Measurements from ENCODE around the gene MAML3.

MAML3 gene

DNA sequence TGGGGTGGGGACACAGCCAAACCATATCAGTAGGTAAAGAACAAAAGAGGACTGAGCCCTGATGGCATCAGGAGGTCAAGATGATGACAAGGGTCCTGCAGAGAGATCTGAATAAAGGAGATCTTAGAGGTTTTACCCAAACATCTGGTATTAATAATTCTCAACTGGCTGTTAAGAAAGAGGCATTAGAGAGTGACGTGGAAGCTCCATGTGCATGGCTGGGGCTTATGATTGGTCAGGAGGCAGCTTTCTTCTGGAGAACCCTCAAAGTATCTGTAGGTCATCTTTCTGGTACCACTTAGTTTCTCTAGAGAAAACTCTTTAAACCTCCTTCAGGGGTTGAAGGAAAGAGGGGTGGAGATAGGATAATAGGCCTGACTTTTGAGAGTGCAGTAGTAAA lies 469.6 kb downstream of the MAML3 start:
- in situ Hi-C loops (cut with MboI; ENCODE audit: low sequenced_read_pairs): no loop called here

DNA sequence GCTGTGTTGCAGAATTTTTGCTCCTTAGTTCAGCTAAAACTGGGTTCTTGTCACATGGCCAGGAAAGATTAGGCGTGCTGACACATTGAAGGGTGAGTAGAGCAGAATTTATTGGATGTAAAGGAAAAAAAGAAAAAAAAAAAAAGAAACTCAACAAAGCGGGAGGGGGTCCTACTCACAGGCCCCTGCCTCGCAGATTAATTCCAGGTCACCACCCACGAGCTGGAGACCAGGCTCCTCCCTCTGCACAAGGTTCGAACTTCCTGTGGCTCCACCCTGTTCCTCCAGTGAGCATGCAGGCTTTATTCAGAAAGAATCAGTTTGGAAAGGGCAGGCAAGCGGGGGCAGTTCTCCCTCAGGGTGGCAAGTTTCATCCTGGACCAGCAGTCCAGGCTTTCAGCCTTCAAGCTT lies 471.2 kb downstream of the MAML3 start:
- in situ Hi-C loops (cut with MboI; ENCODE audit: low sequenced_read_pairs): no loop called here

- in situ Hi-C loops (cut with MboI; ENCODE audit: low sequenced_read_pairs): no loop called here
Observed at GRCh38 chr4:139682309-139682708, 471.7 kb downstream of the MAML3 start.

DNA sequence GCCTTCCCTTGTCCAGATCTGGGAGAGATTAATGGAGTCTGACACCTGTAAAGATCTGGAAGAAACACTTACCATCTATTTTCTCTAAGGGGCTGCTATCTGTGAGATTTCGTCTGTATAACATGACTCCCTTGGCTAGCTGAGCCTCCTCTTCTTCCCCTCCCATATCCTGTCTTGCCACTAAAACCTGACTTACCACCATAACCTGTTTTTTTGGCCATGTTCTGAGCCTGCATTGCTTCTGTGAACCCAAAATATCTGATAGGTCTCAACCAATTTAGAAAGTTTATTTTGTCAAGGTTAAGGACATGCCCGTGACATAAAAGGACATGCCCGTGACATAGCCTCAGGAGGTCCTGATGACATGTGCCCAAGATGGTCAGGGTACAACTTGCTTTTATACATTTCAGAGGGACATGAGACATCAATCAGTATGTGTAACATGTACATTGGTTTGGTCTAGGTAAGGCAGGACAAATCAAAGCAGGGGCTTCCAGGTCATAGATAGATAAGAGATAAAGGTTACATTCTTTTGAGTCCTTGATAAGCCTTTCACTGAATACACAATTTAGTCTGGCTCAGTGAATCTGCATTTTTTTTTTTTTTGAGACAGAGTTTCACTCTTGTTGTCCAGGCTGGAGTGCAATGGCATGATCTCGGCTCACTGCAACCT lies 476.9 kb downstream of the MAML3 start:
- in situ Hi-C loops (cut with MboI; ENCODE audit: low sequenced_read_pairs): no loop called here

DNA sequence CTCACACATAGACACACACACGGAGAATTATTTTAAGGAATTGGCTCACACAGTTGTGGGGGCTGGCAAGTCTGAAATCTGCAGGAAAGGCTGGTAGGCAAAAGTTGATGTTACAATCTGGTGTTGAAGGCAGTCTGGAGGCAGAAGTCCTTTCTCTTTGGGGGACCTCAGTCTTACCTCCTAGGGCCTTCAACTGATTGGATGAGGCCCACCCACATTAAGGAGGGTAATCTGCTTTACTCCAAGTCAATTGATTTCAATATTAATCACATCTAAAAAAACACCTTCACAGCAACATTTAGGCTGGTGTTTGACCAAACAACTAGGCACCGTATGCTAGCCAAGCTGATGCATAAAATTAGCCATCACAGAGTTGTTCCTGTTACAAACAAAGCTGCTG lies 477.6 kb downstream of the MAML3 start:
- in situ Hi-C loops (cut with MboI; ENCODE audit: low sequenced_read_pairs): no loop called here

GRCh38 chr4:139675651-139676050 lies 478.3 kb downstream of the MAML3 start:
- in situ Hi-C loops (cut with MboI; ENCODE audit: low sequenced_read_pairs): no loop called here

DNA sequence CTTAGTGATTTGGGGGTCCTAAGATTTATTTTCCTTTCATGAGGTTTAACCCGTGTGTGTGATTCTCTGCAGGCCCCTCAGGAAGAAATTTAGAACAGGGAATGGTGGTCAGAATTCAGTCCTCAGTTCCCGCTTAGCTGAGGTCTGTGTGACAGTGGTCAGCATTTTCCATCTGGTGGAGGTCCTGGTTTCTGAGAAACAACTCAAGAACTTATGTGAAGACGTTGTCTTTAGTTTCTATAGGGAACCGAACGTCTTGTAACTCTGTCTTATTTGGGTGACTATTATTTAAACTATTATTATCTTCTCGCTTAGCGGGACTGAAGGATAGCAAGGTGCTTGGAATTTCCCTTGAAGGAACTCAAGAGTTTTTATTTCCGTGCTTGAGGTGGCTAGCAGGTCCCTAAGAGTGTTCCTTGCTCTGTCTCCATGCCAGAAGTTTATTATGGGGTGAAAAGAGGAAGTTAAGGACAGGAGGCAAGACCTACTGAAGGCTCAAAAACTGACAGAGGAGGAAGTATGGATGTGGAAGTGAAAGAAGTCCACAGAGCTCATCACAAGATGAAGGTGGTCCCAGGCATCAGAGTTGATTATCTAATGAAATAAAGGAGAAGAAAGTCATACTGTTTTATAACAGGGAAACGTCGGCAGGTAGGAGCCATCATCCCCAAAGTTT lies 479.0 kb downstream of the MAML3 start:
- in situ Hi-C loops (cut with MboI; ENCODE audit: low sequenced_read_pairs): no loop called here

DNA sequence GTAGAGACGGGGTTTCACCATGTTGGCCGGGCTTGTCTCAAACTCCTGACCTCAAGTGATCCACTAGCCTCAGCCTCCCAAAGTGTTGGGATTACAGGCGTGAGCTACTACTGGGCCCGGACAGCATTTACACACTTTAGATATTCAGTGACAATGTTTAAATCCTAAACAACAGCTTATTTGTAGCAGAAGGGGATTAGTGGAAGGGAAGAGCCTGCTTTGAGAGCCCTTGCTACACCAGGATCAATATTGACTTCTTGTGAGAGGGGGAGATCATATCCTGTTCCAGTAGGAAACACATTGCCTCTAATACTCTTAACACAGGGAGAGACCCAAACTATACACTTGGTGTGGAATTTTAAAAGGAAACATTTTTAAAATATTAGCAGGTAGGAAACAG lies 481.3 kb downstream of the MAML3 start:
- in situ Hi-C loops (cut with MboI; ENCODE audit: low sequenced_read_pairs): no loop called here

GRCh38 chr4:139672215-139672614 lies 481.8 kb downstream of the MAML3 start:
- in situ Hi-C loops (cut with MboI; ENCODE audit: low sequenced_read_pairs): no loop called here

DNA sequence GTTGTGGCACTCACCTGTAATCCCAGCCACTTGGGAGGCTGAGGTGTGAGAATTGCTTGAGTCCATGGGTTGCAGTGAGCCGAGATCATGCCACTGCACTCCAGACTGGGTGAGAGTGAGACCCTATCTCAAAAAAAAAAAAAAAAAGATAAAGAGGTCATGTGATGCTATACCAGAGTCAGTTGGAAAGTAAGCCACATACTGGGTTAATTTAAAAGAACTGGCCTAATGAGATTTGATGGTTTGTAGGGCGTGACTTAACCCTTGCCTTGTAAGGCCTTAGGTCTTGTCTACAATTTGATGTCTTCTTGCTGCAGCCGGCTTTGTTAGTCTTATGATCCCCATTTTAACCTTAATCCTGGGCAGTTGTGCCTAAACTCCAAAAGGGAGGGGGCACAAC lies 483.2 kb downstream of the MAML3 start:
- in situ Hi-C loops (cut with MboI; ENCODE audit: low sequenced_read_pairs): no loop called here

DNA sequence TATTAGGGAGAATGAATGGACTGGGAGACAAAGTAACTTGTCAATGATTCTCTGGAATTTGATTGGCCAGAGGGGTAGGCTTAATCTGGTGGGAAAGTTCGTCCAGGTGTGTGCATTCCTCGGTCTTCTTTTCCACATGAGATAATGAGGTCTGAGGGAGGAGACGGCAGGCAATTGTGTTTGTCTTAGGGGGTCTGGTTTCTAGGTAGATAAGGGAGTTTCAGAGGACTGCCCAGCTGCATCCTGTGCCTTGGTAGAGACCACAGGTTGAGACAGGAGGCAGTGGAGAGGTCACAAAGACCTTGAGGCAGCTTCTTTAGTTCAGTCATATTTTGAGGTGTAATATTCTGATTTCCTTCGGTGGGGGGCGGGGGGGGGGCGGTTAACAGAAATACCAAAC lies 484.1 kb downstream of the MAML3 start:
- in situ Hi-C loops (cut with MboI; ENCODE audit: low sequenced_read_pairs): no loop called here

DNA sequence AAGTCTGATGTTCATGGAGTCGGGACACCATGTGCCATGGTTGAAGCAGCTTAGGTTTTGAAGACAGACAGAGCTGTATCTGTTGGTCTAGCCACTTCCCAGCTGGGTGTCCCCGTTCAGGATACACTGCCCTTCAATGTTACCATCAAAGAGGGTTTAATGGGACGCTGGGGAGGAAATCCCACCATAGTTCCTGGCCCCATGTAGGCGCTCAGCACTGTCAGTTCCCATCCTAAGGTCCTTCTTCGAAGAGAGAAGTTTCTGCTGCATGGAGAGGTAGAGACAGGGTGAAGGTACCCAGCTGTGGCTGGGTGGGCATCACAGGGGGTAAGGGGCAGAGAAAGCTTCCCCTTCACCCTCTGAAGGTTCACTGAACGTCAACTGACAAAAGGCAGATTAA lies 484.6 kb downstream of the MAML3 start:
- in situ Hi-C loops (cut with MboI; ENCODE audit: low sequenced_read_pairs): no loop called here

DNA sequence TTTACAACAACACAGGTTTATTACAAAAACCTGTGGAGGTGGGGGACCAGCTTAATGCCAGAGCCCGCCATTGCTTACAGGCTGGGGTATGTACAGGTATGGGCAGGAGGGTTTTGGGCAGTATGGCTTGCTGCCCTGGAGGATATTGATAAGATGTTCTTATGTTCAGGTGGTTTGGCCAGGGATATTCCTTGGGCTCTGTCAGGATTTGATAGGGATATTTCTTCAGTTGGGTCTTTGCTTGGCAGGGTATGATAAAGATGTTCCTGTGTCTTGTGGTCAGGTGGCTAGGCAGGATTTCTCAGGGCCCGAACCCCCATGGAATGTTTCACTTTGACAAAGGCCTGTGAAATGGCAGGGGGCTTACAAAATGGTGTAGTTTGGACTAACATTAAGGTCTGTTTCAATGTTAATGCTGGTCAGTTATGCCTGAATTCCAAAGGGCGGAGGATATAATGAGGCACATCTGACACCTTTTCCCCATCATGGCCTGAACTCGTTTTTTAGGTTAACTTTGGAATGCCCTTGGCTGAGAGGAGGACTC lies 485.3 kb downstream of the MAML3 start:
- in situ Hi-C loops (cut with MboI; ENCODE audit: low sequenced_read_pairs): no loop called here

DNA sequence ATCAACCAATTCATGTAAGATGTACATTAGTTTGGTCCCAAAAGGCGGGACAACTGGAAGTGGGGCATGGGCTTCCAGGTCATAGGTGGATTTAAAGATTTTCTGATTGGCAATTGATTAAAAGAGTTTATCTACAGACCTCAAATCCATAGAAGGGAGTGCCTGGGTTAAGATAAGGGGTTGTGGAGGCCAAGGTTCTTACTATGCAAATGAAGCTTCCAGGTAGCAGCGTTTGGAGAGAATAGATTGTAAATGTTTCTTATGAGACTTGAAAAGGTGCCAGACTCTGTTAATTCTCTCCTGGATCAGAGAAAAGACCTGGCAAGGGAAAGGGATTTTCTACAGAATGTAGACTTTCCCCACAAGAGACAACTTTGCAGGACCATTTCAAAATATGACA lies 485.9 kb downstream of the MAML3 start:
- in situ Hi-C loops (cut with MboI; ENCODE audit: low sequenced_read_pairs): no loop called here

Measured in HL-60/S4 (cell line).